IMR-90 (cell line): ENCODE data around the gene STRA6. TPM values are rescaled to one million over a fixed set of nuclear protein-coding genes. Genes with fewer than 3 reads are reported as not detected.

ENCODE experiments used
- ATAC-seq: fragments of 200-7000 bp; cut with Tn5 transposase; 2 replicates; pipeline ENCODE4 v1.9.1; 2020; ENCODE audit warnings: low read depth, mild to moderate bottlenecking, moderate library complexity
- BruUV-seq: library from RNA; stranded (reverse); fragments of 400-500 nt; replicated peaks from 2 replicates; lab custom pipeline; 2021; lab: Mats Ljungman, UMichigan
- CTCF ChIA-PET: fragments of 300-600 bp; formaldehyde crosslinking; extraction: SDS; loops from one replicate; lab custom pipeline; 2021; ENCODE audit warnings: antibody characterized with exemption; lab: Yijun Ruan, JAX
- POLR2A ChIA-PET: fragments of 300-600 bp; sonication (Branson Sonifier 250); formaldehyde crosslinking; loops from one replicate; lab custom pipeline; 2022; ENCODE audit warnings: antibody characterized with exemption; ENCODE audit not compliant: unreplicated experiment; lab: Charles Lee
- DNase-seq: peaks from one replicate; pipeline ENCODE4 v3.0.0; 2013
- H2AFZ ChIP-seq: replicated peaks from 2 replicates; pipeline ENCODE3; 2013; ENCODE audit warnings: low read length, mild to moderate bottlenecking; ENCODE audit not compliant: poor library complexity
- H2AK5ac ChIP-seq: 2 replicates; pipeline ENCODE4 v1.6.1; 2013; ENCODE audit warnings: low read depth, low read length, inconsistent platforms
- H2AK9ac ChIP-seq: replicated peaks from 2 replicates; pipeline ENCODE3; 2013; ENCODE audit warnings: mild to moderate bottlenecking, low read depth, low read length, moderate library complexity; ENCODE audit not compliant: poor library complexity
- H2BK120ac ChIP-seq: 2 replicates; pipeline ENCODE4 v1.6.1; 2013; ENCODE audit warnings: low read depth, low read length, inconsistent platforms
- H2BK15ac ChIP-seq: 3 replicates; pipeline ENCODE4 v1.6.1; 2013; ENCODE audit warnings: low read depth, low read length, inconsistent platforms
- H2BK20ac ChIP-seq: 2 replicates; pipeline ENCODE4 v1.6.1; 2013; ENCODE audit warnings: low read depth, mild to moderate bottlenecking, inconsistent platforms, low read length, moderate library complexity
- H2BK5ac ChIP-seq: 2 replicates; pipeline ENCODE4 v1.6.1; 2013; ENCODE audit warnings: mild to moderate bottlenecking, low read depth, low read length, inconsistent platforms; ENCODE audit not compliant: poor library complexity, severe bottlenecking
- H3K14ac ChIP-seq: replicated peaks from 2 replicates; pipeline ENCODE4 v1.6.1; 2013; ENCODE audit warnings: low read depth, low read length, inconsistent platforms
- H3K18ac ChIP-seq: 2 replicates; pipeline ENCODE4 v1.6.1; 2013; ENCODE audit warnings: low read depth, low read length, control low read depth
- H3K23ac ChIP-seq: 2 replicates; pipeline ENCODE4 v1.6.1; 2013; ENCODE audit warnings: low read depth, low read length, inconsistent platforms
- H3K27ac ChIP-seq: 2 replicates; pipeline ENCODE4 v1.5.1; 2013; ENCODE audit warnings: mild to moderate bottlenecking, control low read depth, low read length; ENCODE audit not compliant: insufficient read depth
- H3K27me3 ChIP-seq: 2 replicates; pipeline ENCODE4 v1.6.1; 2013; ENCODE audit warnings: low read length; ENCODE audit not compliant: control insufficient read depth, insufficient read depth
- H3K36me3 ChIP-seq: 2 replicates; pipeline ENCODE4 v1.6.1; 2013; ENCODE audit warnings: low read length, mixed read lengths; ENCODE audit not compliant: control insufficient read depth, insufficient read depth
- H3K4ac ChIP-seq: 2 replicates; pipeline ENCODE4 v1.6.1; 2013; ENCODE audit warnings: low read depth, low read length, inconsistent platforms
- H3K4me1 ChIP-seq: 2 replicates; pipeline ENCODE4 v1.6.1; 2013; ENCODE audit warnings: low read length, mixed read lengths; ENCODE audit not compliant: control insufficient read depth, insufficient read depth
- H3K4me2 ChIP-seq: 2 replicates; pipeline ENCODE4 v1.6.1; 2013; ENCODE audit warnings: low read depth, mild to moderate bottlenecking, control low read depth, low read length, moderate library complexity
- H3K4me3 ChIP-seq: 2 replicates; pipeline ENCODE4 v1.5.1; 2013; ENCODE audit warnings: low read depth, mild to moderate bottlenecking, control low read depth, low read length, moderate library complexity; ENCODE audit not compliant: insufficient read depth
- H3K56ac ChIP-seq: 2 replicates; pipeline ENCODE4 v1.6.1; 2013; ENCODE audit warnings: low read length, inconsistent platforms; ENCODE audit not compliant: insufficient read depth; ENCODE audit errors: extremely low read depth
- H3K79me1 ChIP-seq, 2 experiments: 2 replicates each; pipeline ENCODE4 v1.6.1; 2013; ENCODE audit warnings: low read length in 2 of 2, inconsistent platforms in 1 of 2, low read depth in 1 of 2
- H3K9ac ChIP-seq: 2 replicates; pipeline ENCODE4 v1.6.1; 2013; ENCODE audit warnings: low read depth, low read length, control low read depth
- H3K9me1 ChIP-seq: 2 replicates; pipeline ENCODE4 v1.6.1; 2013; ENCODE audit warnings: low read length, inconsistent platforms; ENCODE audit not compliant: insufficient read depth
- H3K9me3 ChIP-seq: 2 replicates; pipeline ENCODE4 v1.6.1; 2013; ENCODE audit warnings: low read length; ENCODE audit not compliant: control insufficient read depth, insufficient read depth
- H4K20me1 ChIP-seq: 2 replicates; pipeline ENCODE4 v1.6.1; 2013; ENCODE audit warnings: low read length, inconsistent platforms; ENCODE audit not compliant: insufficient read depth
- H4K5ac ChIP-seq: 2 replicates; pipeline ENCODE4 v1.6.1; 2013; ENCODE audit warnings: mild to moderate bottlenecking, low read depth, low read length, control low read depth
- H4K8ac ChIP-seq, 2 experiments: 2 replicates each; pipeline ENCODE4 v1.6.1; 2013; ENCODE audit warnings: low read depth in 2 of 2, low read length in 2 of 2, control low read depth in 1 of 2, inconsistent platforms in 1 of 2
- H4K91ac ChIP-seq: 2 replicates; pipeline ENCODE4 v1.6.1; 2013; ENCODE audit warnings: low read depth, low read length, inconsistent platforms; ENCODE audit not compliant: insufficient read depth
- BHLHE40 ChIP-seq: fragments of 150-350 bp; IDR thresholded peaks from 2 replicates; pipeline ENCODE4 v1.6.1; 2016; ENCODE audit warnings: mild to moderate bottlenecking, low read depth, low read length
- CEBPB ChIP-seq: IDR thresholded peaks from 2 replicates; pipeline ENCODE4 v1.6.1; 2012; ENCODE audit warnings: low read depth, low read length, improper control_type of control experiment
- CHD1 ChIP-seq: IDR thresholded peaks from 2 replicates; pipeline ENCODE4 v1.6.1; 2012; ENCODE audit warnings: low read depth, low read length, improper control_type of control experiment
- FOS ChIP-seq: fragments of 150-350 bp; IDR thresholded peaks from 2 replicates; pipeline ENCODE4 v1.6.1; 2016; ENCODE audit warnings: low read depth, low read length
- MAFK ChIP-seq: IDR thresholded peaks from 2 replicates; pipeline ENCODE4 v1.6.1; 2012; ENCODE audit warnings: low read depth, low read length, improper control_type of control experiment
- MAZ ChIP-seq: IDR thresholded peaks from 2 replicates; pipeline ENCODE4 v1.6.1; 2012; ENCODE audit warnings: low read depth, mild to moderate bottlenecking, low read length, improper control_type of control experiment, moderate library complexity, borderline replicate concordance
- MXI1 ChIP-seq: IDR thresholded peaks from 2 replicates; pipeline ENCODE4 v1.6.1; 2012; ENCODE audit warnings: low read depth, mild to moderate bottlenecking, low read length, moderate library complexity, borderline replicate concordance
- NFE2L2 ChIP-seq: fragments of 150-350 bp; IDR thresholded peaks from 2 replicates; pipeline ENCODE4 v1.6.1; 2016; ENCODE audit warnings: low read depth, mild to moderate bottlenecking, low read length
- POLR2A ChIP-seq: IDR thresholded peaks from 2 replicates; pipeline ENCODE4 v1.6.1; 2012; ENCODE audit warnings: mild to moderate bottlenecking, low read depth, low read length
- RAD21 ChIP-seq: IDR thresholded peaks from 2 replicates; pipeline ENCODE4 v1.6.1; 2012; ENCODE audit warnings: low read length, improper control_type of control experiment
- RFX5 ChIP-seq: IDR thresholded peaks from 2 replicates; pipeline ENCODE4 v1.8.0; 2012; ENCODE audit warnings: low read depth, mild to moderate bottlenecking, low read length, moderate library complexity
- SMC3 ChIP-seq: fragments of 150-350 bp; IDR thresholded peaks from 2 replicates; pipeline ENCODE4 v1.6.1; 2016; ENCODE audit warnings: low read depth, mild to moderate bottlenecking, antibody characterized with exemption, low read length, moderate library complexity
- USF2 ChIP-seq: fragments of 150-350 bp; IDR thresholded peaks from 2 replicates; pipeline ENCODE4 v1.6.1; 2017; ENCODE audit warnings: mild to moderate bottlenecking, antibody characterized with exemption, low read length, low read depth
- WGBS, 2 experiments: methylation state at CpG; one replicate each; pipeline versions ENCODE4 v1.1.5 to v1.1.7; 2013; ENCODE audit warnings: missing lambda C conversion rate in 2 of 2; ENCODE audit not compliant: insufficient read length in 1 of 2; ENCODE audit errors: extremely low coverage in 2 of 2; 5-methylcytosine and 5-hydroxymethylcytosine counted together
- dilution Hi-C: fragments of 300-500 bp; cut with HindIII; formaldehyde crosslinking; loops from one replicate; pipeline ENCODE4 v1.14.3; 2018; ENCODE audit warnings: low sequenced_read_pairs; ENCODE audit not compliant: unreplicated experiment
- in situ Hi-C: fragments of 300-500 bp; cut with MboI; formaldehyde crosslinking; loops from 3 replicates; pipeline ENCODE4 v1.14.3; 2019; ENCODE audit warnings: low sequenced_read_pairs, inconsistent platforms, mixed read lengths
- intact Hi-C: fragments of 100-400 bp; cut with micrococcal nuclease; formaldehyde crosslinking; loops from 2 replicates; pipeline ENCODE4 v1.10.0; 2022
- polyA plus RNA-seq, 3 experiments: library from polyadenylated mRNA; depleted of rRNA; stranded (reverse); fragments of >200 nt; gene quantifications; 2 replicates each; pipeline ENCODE4 v1.2.3, GENCODE V29; 2012; ENCODE audit warnings: low replicate concordance in 1 of 3
- total RNA-seq: library from RNA; depleted of rRNA; stranded (reverse); fragments of >200 nt; gene quantifications from 2 replicates; pipeline ENCODE4 v1.2.3, GENCODE V29; 2012
- TF ChIP-seq, protein P1 (sequence below): fragments of 150-350 bp; IDR thresholded peaks from 2 replicates; pipeline ENCODE4 v1.6.1; 2016; ENCODE audit warnings: low read depth, mild to moderate bottlenecking, low read length, moderate library complexity, borderline replicate concordance
- TF ChIP-seq, protein P2 (sequence below): conservative IDR thresholded peaks from 2 replicates; pipeline ENCODE4 v1.5.1; 2012; ENCODE audit warnings: mild to moderate bottlenecking, low read depth, low read length, improper control_type of control experiment

The STRA6 gene
- total and polyA plus RNA-seq, 2 of the 4 experiments (the other 2 are of a cell fraction), result 0.17 TPM; not detected in 1

DNA sequence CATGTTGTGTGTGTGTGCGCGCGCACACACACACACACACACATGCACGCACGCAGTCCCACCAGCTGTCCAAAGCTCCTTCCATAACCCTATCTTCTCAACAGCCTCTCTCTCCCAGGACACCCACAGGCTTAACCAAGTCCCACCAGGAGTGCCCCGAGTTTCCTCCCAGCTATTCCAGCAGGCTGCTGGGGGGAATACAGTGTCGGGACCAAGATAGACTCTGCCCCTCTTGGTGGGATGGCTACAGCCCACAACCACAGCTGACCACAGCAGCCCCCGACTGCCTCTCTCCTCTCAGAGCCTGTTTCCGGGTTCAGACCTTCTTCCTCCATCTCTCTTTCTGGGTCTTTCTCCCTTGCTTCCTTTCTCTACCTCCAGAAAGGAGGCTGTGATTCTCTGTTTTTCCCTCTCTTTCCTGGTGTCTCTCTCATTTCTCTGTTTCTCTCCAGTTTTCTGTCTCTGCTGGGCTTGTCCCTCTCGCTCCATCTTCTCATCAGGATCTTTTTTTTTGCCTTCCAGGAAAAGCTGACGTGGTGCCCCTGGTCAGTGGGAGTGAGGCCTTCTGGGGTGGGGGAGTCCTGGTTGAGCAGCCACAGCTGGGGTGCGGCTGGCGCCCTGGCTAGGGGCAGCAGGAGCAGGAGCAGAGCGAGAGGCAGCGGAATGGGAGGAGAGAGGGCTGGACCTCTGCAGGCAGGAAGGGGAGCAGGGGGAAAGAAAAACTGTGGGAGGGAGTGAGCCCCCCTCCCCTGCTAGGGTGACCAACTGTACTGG is 32.3 kb downstream of the STRA6 start:
- Histone ChIP-seq H3K79me1 (no peaks in the 10 kb centered on the region), H3K27ac (no peak overlapping the region), H2BK5ac (no peak overlapping the region), H3K4me2 (no peak overlapping the region), H2BK20ac (no peak overlapping the region), H3K56ac (no peak overlapping the region), H4K91ac (no peak overlapping the region), H3K9me1 (no peaks in the 10 kb centered on the region), H2BK15ac (no peak overlapping the region), H4K5ac (no peak overlapping the region), H3K23ac (no peak overlapping the region), H3K18ac (no peak overlapping the region), H3K9me3 (no peaks in the 10 kb centered on the region), H2AFZ (no peak overlapping the region), H3K4me3 (no peak overlapping the region), H4K8ac (no peak overlapping the region), H4K20me1 (no peaks in the 10 kb centered on the region; the same call in 1 of the 2 replicates), H2AK5ac (no peak overlapping the region), H3K9ac (no peak overlapping the region), H3K4ac (no peak overlapping the region), H3K4me1 (peaks cover 11% of the 10 kb centered on the region), H2BK120ac (no peak overlapping the region), H3K27me3 (peaks cover 33% of the 10 kb centered on the region), H3K14ac (no peak overlapping the region), H3K36me3 (no peaks in the 10 kb centered on the region), H2AK9ac (no peak overlapping the region)
- no TSS peak for BruUV-seq
- dilution Hi-C loops, result no loop called here
- POLR2A ChIA-PET, result no interaction called here
- in situ Hi-C loops, result no loop called here
- ATAC-seq, result no peak
- CTCF ChIA-PET, result no interaction called here
- WGBS, 2 experiments, result 50% methylated on average over 3 of the region's 15 CpGs; no CpG with 5 or more reads in 1 of the 2 experiments
- no peak for DNase-seq
- intact Hi-C loops, result no loop called here
- no peak for TF ChIP-seq BHLHE40
- TF ChIP-seq CEBPB, result no peak
- TF ChIP-seq NFE2L2, result no peak
- TF ChIP-seq CHD1, result no peak
- TF ChIP-seq, protein P1, sequence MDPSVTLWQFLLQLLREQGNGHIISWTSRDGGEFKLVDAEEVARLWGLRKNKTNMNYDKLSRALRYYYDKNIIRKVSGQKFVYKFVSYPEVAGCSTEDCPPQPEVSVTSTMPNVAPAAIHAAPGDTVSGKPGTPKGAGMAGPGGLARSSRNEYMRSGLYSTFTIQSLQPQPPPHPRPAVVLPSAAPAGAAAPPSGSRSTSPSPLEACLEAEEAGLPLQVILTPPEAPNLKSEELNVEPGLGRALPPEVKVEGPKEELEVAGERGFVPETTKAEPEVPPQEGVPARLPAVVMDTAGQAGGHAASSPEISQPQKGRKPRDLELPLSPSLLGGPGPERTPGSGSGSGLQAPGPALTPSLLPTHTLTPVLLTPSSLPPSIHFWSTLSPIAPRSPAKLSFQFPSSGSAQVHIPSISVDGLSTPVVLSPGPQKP, result no peak
- no peak for TF ChIP-seq MAFK
- TF ChIP-seq, protein P2, sequence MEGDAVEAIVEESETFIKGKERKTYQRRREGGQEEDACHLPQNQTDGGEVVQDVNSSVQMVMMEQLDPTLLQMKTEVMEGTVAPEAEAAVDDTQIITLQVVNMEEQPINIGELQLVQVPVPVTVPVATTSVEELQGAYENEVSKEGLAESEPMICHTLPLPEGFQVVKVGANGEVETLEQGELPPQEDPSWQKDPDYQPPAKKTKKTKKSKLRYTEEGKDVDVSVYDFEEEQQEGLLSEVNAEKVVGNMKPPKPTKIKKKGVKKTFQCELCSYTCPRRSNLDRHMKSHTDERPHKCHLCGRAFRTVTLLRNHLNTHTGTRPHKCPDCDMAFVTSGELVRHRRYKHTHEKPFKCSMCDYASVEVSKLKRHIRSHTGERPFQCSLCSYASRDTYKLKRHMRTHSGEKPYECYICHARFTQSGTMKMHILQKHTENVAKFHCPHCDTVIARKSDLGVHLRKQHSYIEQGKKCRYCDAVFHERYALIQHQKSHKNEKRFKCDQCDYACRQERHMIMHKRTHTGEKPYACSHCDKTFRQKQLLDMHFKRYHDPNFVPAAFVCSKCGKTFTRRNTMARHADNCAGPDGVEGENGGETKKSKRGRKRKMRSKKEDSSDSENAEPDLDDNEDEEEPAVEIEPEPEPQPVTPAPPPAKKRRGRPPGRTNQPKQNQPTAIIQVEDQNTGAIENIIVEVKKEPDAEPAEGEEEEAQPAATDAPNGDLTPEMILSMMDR, result no peak
- no peak for TF ChIP-seq POLR2A
- no peak for TF ChIP-seq USF2
- no peak for TF ChIP-seq MAZ
- no peak for TF ChIP-seq RFX5
- TF ChIP-seq FOS, result no peak
- TF ChIP-seq RAD21, result no peak
- no peak for TF ChIP-seq SMC3
- TF ChIP-seq MXI1, result no peak
